Measurements from ENCODE around the gene MISP3. TPM values are rescaled to one million over a fixed set of nuclear protein-coding genes. Genes with fewer than 3 reads are reported as not detected.

The MISP3 gene
- total RNA-seq, 1 donor from 2014 or later = 0.26 TPM

DNA sequence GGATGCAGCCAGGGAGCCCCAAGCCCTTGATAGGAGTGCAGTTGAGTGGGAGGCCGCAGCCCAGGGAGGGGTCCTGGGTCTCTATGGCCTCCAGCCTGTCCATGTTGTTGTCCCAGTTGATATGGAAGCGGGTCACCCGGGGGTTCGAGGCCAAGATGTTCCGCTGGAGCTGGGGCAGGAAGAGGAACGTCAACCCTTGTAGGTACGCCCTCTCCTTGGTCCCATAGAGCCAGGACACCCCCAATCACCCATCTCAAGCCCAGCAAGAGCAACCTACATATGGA lies 47.9 kb downstream of the MISP3 start:
- Histone ChIP-seq H3K36me3 (ENCODE audit: control insufficient read depth, insufficient read depth, low read length) (no peaks in the 10 kb centered on the region), H3K27me3 (ENCODE audit: control insufficient read depth, insufficient read depth, low read length) (no peaks in the 10 kb centered on the region), H3K4me3 (ENCODE audit: low read depth, low read length) (no peak overlapping the region)
- TF ChIP-seq, protein P1, sequence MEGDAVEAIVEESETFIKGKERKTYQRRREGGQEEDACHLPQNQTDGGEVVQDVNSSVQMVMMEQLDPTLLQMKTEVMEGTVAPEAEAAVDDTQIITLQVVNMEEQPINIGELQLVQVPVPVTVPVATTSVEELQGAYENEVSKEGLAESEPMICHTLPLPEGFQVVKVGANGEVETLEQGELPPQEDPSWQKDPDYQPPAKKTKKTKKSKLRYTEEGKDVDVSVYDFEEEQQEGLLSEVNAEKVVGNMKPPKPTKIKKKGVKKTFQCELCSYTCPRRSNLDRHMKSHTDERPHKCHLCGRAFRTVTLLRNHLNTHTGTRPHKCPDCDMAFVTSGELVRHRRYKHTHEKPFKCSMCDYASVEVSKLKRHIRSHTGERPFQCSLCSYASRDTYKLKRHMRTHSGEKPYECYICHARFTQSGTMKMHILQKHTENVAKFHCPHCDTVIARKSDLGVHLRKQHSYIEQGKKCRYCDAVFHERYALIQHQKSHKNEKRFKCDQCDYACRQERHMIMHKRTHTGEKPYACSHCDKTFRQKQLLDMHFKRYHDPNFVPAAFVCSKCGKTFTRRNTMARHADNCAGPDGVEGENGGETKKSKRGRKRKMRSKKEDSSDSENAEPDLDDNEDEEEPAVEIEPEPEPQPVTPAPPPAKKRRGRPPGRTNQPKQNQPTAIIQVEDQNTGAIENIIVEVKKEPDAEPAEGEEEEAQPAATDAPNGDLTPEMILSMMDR (IDR thresholded peaks at IDR 0.05; ENCODE audit: insufficient read depth, low read length, severe bottlenecking) = no peak
- DNase-seq (ENCODE audit: low read depth) (no peak), FAIRE-seq (no peak)

DNA sequence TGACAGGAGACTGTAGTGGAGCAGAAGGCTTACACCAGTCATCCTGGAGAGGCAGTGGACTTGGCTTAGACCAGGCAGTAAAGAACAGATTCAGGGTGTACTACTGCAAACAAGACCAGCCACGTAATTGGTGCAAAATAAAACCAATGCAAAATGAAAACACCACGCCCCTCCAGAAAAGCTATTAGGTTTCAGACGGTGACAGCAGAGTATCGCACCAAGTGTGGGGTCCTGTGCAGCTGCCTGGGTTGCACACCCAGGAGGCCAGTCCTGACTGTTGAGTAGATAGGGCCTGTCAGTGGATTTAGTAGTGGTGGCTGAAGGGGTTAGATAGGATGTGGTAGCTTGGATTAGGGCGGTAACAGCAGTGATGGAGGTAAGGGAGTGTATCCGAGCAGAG lies 50.3 kb downstream of the MISP3 start:
- FAIRE-seq = no peak

More for the DNA sequence above, 50.3 kb downstream of the MISP3 start:
- DNase-seq (ENCODE audit: low read depth) = no peak
- no peaks in the 10 kb centered on the region for H3K27me3 ChIP-seq (ENCODE audit: control insufficient read depth, insufficient read depth, low read length)
- TF ChIP-seq, protein P1 (IDR thresholded peaks at IDR 0.05; ENCODE audit: insufficient read depth, low read length, severe bottlenecking) = no peak
- H3K4me3 ChIP-seq (ENCODE audit: low read depth, low read length) = no peak overlapping the region
- no peaks in the 10 kb centered on the region for H3K36me3 ChIP-seq (ENCODE audit: control insufficient read depth, insufficient read depth, low read length)

Other genes with a start within 250 kb of the MISP3 start
- 0.53 TPM in 1 of 2 replicates, not detected in the other for gene NANOS3, start 195.7 kb upstream of the MISP3 start, total RNA-seq
- gene BRME1, start 166.7 kb upstream of the MISP3 start, total RNA-seq = 0.26 and 0.77 TPM in 2 replicates
- gene CC2D1A, start 166.6 kb upstream of the MISP3 start, total RNA-seq = 6.8 and 11.3 TPM in 2 replicates
- 0.38 TPM in 1 of 2 replicates, not detected in the other for gene PODNL1, start 134.4 kb upstream of the MISP3 start, total RNA-seq
- gene DCAF15, start 120.3 kb upstream of the MISP3 start, total RNA-seq = 6.3 and 8.2 TPM in 2 replicates
- gene RFX1, start 66.5 kb upstream of the MISP3 start, total RNA-seq = 0.79 and 2.2 TPM in 2 replicates
- not detected in 2 replicates for gene RLN3, start 44.6 kb upstream of the MISP3 start, total RNA-seq
- gene IL27RA, start 41.0 kb upstream of the MISP3 start, total RNA-seq = 0.26 TPM in 2 replicates
- not detected in 2 replicates for gene PALM3, start 10.7 kb upstream of the MISP3 start, total RNA-seq
- gene C19orf67, start 13.0 kb downstream of the MISP3 start, total RNA-seq = not detected in 2 replicates
- 14.7 and 16.8 TPM in 2 replicates for gene SAMD1, start 18.0 kb downstream of the MISP3 start, total RNA-seq
- 13.7 and 13.8 TPM in 2 replicates for gene PRKACA, start 45.0 kb downstream of the MISP3 start, total RNA-seq
- gene ASF1B, start 63.8 kb downstream of the MISP3 start, total RNA-seq = 0.26 and 0.53 TPM in 2 replicates
- 2.1 and 5.9 TPM in 2 replicates for gene ADGRL1, start 133.4 kb downstream of the MISP3 start, total RNA-seq

Data from bronchial epithelial cell (primary cell).